GM21515 (cell line): ENCODE data around the gene HEPN1.

Experiments used
- ATAC-seq: cut with Tn5 transposase; IDR thresholded peaks from one replicate; pipeline ENCODE4 v1.9.1; 2021; ENCODE audit not compliant: unreplicated experiment

HEPN1 gene

DNA sequence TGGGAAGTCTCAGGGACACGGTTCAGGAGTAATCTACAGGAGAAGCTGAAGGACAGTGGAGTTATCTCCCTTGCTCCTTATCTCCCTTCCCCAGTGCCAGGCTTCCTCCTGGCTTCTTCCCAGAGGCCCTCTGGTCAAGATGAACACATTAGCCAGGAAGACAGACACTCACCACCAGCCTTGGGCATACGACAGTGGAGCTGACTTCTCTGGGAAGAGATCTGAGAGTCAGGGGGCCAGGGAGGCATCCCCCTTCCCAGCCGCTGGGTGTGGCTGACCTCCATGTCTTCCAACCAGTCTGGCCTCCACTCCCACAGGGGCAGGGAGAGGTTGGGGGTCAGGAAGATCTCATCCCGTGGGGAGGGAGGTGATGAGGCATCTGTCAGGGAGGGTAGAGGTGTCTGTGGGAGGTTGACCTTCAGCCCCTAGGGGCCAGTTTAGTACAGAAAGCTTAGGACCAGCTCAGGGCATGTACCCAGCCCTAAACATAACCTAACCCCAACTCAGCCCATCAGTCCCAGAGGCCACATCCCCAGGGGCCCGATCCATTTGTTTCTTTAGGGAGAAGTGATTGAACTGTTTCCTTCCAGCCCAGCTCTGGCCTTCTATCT lies 34.1 kb upstream of the HEPN1 start:
- no peak for ATAC-seq

- ATAC-seq, result no peak
Measured at GRCh38 chr11:124886476-124886875, 32.6 kb upstream of the HEPN1 start.

GRCh38 chr11:124886978-124887666 lies 31.9 kb upstream of the HEPN1 start:
- no peak for ATAC-seq

DNA sequence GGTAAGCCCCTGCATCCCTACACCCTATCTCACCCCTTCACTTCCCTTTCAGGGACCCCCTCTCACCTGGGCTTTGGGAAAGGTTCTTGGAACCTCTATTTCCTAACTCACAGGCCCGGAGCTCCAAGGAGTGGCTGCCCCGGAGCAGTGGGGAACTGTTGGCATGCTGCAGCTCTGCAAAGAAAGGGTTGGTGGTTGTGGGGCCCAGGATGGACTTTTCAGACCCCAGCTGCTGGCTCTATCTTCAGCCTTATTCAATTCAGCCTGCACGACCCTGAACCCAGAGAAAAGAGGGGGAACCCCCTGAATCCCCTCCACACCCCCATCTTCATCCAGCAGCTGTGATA lies 31.4 kb upstream of the HEPN1 start:
- ATAC-seq, result no peak

- ATAC-seq, result no peak
Measured at GRCh38 chr11:124889191-124890091, 29.6 kb upstream of the HEPN1 start.

DNA sequence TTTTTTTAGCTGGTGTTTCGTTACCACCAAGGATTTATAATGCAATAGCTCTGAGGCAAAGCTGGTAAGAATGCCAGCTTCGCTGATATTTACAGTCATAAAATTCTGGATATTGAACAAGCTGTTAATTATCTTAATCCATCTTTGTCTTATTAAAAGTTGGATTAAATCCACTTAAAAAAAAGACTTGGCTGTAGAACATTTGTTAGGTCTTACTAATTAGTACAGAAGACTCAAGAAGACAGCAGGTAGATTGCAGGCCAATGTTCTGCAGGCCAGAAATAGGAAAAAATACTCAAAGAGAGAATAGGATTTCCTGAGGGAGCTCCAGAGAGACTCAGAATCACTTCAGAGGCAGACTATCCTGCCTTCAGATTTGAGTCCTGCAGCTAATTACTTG lies 28.9 kb upstream of the HEPN1 start:
- ATAC-seq, result no peak

GRCh38 chr11:124890683-124891372 lies 28.2 kb upstream of the HEPN1 start:
- no peak for ATAC-seq

GRCh38 chr11:124891373-124891861 lies 27.6 kb upstream of the HEPN1 start:
- ATAC-seq, result no peak

DNA sequence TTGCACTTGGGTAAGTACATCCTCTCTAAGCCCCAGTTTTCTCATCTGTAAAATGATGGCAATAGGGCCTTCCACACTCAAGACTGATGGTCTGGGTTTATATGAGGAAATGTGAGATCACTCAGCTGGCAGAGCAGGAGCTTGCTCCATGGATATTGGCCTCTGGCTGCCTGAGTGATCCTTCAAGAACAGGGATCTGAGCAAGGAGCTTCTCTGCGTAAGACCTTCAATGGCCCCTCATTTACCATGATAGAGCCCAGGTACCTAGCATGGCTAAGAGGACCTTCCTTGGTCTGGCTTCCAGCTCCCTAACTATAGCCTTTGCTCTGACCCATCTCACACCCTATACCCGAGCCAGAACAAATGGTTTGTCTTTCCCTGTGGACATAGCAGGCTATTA lies 26.9 kb upstream of the HEPN1 start:
- no peak for ATAC-seq

- ATAC-seq, result no peak
Measured at GRCh38 chr11:124892750-124893454, 26.1 kb upstream of the HEPN1 start.

GRCh38 chr11:124893781-124894401 lies 25.2 kb upstream of the HEPN1 start:
- ATAC-seq, result no peak

DNA sequence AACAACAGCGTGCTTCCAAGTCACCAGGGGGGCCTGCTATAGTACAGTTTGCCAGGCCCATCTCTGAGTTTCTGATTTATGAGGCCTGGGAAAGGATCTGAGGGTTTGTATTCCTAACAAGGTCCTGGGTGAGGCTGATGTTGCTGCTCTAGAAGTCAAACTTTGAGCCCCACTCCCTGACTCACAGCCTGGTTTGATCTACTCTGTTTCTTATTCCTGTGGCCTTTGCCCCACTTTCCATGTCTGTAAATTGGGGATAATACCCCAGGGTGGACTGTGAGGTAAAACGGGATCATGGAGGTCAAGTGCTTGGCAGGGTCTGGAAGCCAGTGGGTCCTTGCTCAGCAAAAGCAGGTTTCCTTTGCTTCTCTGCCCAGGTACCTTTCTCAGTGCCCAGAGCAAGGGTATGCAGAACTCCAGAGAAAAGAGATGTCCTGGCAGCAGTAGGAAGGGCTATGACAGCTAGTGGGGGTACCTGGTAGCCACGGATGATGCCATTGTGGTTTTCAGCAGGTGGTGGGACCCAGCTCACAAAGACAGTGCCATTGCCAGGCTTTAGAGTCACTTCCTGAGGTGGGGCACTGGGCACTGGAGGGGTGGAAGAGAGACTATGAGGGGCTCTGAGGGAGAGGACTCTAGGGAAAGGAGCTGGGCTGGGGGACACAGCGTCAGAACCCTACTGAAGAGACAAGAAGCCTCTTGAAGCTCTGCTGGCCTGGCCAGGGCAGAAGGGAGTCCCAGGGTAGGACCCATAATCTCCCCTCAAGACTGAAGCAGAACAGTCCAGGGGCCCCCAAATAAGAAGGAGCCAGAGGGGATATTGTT lies 24.2 kb upstream of the HEPN1 start:
- ATAC-seq, result no peak

DNA sequence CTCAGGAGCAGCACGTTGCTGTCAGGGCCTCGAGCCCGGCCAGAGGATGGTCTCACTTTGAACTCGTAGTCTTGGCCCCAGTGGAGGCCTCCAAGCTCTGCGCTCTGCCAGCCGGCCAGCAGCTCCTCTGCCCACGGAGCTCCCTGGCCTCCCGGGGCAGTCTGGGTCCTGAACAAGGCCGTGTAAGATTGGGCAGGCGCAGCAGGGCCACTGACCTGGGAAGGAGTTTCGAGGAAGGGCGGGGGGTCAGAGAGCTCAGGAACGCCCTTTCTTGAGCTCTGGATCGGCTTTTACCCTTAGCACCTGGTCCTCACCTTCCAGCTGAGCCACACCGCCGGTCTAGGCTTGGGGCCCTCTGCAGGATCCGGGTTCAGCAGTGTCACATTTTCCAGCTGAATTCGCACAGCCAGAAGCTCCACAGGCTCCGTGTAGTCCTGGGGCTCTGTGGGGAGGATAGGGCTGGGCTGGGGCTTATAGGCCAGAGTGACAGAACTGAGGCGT lies 23.5 kb upstream of the HEPN1 start:
- no peak for ATAC-seq

- no peak for ATAC-seq
Measured at GRCh38 chr11:124896071-124896750, 22.8 kb upstream of the HEPN1 start.

DNA sequence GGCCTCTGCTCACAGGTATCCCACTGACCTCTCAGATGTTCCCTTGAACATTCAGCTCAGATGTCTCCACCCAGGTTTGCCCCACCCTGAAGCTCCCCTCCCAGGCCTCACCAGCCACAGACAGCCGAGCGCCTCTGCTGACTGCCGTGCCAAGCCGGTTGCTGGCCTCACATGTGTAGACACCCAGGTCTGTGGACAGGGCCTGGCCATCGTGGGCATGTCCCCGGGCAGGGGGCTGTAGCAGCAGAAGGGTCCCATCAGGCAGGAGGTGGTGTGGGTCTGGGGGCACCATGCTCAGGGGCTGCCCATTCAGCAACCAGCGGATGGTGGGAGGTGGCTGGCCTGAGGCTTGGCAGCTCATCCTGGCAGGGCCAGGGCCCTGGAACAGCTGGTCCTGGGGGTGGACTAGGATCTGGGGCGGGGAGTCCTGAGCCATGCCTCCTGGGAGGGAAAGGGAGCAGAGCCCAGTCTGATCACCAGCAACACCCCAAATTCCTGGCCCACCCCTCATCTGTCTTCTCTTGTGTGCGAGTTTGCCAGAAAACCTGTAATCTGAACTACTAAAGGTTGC lies 22.1 kb upstream of the HEPN1 start:
- no peak for ATAC-seq

DNA sequence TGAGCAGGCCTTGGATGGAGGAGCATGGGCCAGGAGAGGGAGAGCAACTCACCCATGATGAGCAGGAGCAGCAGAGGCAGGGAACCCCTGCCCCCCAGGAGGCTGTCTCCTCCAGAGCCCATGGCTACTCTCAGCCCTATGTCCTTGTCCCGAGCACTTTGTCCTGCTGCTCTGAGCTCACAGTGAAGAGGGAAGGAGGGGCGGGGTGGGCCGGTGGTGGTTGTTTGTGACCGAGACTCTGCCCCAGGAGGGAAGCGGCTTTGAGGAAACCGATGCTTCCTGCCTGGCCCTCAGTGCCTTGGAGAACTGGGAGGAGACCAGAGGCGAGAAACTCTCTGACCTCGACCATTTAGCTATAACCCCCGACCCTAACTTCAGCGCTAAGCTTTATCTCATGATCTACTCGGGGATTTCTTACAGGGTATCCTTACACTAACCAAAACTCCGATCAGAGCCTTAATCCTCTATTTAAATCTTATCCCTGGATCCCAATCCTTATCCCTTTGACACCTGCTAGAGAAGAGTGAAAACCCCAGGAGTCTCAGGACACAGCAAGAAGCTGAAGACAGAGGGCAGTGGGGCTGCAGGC lies 21.3 kb upstream of the HEPN1 start, which contains the start of gene ROBO4:
TSS of gene ROBO4 (minus strand) at position 192 of the 589 bp plus-strand sequence. CDS start at position 122, 70 bp downstream.
- no peak for ATAC-seq

DNA sequence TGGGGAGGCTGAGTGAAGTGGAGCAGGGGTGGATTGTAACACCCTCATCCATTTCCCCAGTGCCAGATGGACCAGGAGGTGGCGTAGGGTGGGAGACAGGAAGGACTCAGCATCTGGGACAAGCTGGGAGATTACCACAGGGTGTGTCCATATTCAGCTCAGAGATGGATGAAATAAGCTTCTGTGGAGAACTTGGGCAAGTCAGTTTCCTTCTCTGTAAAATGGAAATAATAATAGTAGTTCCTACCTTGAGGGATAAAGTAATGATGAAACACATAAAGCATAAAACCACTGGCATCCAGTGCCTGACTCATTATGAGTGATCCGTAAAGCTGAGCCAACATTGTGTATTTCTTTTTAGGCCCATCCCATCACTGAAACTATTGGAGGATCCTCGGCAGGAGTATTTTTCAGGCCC lies 20.8 kb upstream of the HEPN1 start:
- no peak for ATAC-seq

DNA sequence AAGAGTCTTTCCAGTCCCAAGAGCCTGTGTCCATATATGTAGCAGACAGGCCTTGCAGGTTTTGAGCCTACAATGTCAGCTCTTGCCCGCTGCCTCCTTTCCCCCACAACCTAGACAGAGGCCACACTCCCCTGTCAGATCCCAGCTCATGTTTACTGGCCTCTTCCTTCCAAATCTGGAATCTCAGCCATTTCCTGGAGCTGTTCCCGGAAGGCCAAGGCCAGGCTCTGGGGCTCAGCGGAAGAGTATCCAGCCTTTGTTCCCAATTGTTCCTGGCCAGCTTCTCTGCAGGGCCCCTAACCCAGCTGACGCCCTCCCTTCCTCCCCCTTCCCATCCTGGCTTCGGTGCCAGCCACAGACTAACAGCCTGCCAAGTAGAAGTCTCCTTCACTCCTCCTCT lies 20.3 kb upstream of the HEPN1 start:
- ATAC-seq, result no peak
